Activated CD4-positive, alpha-beta T cell treated with anti-CD3 and anti-CD28 coated beads, Interleukin-2, amount 50 U/mL, for 4 hours (primary cell): ENCODE data around the gene ADORA3.
A peak's percentile ranks its signal among the peaks of the same experiment; 100 is the strongest.

Experiments
- DNase-seq, 2 experiments: peaks; one replicate each; pipeline ENCODE4 v3.0.0-alpha.2; 2020

The ADORA3 gene

DNA sequence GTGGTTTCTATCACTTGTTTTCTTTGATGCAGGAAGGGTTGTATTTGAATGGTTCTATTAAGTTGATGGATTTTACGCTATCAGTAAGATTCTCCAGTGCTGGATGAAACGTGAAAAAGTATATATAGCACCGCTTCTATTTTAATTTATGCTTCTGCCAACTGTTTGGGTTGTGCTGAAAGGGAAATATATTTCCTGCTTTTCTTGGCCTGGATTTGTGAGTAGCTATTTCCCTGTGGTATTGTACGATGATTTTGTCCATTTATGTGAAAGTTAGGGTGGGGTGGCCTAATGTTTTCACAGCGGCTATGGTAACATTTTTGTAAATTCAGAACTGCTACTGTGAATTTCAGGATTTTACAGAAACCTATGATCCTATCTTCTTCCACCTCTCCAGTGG lies 29.3 kb downstream of the ADORA3 start:
- no peak for DNase-seq

DNA sequence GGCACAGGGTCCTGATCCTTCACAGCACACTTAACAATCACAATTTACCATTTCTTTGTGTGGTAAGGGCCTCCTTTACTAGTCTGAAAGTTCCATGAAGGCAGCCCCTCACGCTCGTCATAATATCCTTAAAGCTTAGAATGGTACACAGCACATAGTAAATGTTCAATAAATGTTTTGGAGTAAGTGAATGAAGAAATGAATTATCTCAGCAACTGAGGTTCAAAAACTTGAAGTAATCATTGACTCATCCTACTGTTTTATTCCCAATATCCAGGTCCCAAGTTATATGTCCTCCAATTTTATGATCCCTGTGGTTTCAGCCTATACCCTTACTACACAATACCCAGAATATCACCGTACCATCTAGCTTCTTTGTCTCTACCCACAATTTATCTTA lies 31.9 kb downstream of the ADORA3 start:
- no peak for DNase-seq

- DNase-seq, result peak; percentile 49 to 54
These were observed 32.4 kb downstream of the ADORA3 start for GRCh38 chr1:111471012-111471411.

DNA sequence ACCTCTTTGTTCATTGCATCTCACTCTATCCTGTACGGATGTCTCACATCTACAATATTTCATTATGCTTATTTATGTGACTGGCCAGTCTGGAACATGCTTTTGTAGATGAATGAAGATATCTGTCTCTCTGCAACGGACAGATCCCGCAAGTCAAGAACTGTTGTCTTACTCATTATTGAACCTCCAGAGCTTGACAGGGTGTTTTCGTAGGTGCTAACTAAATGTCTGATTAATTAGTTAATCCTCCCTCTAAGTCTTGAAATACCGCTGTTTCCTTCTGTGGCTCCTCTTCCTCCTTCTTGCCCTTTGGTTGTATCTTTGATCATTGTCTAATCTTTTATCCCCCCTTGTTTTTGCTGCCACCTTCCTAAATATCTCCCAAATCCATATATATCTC lies 32.8 kb downstream of the ADORA3 start:
- no peak for DNase-seq

GRCh38 chr1:111469539-111469938 lies 33.9 kb downstream of the ADORA3 start:
- DNase-seq, result no peak

- DNase-seq, result no peak
These were observed 34.7 kb downstream of the ADORA3 start for GRCh38 chr1:111468717-111469100.

GRCh38 chr1:111467865-111468716 lies 35.3 kb downstream of the ADORA3 start:
- DNase-seq, result no peak

- no peak for DNase-seq
These were observed 37.0 kb downstream of the ADORA3 start for GRCh38 chr1:111466480-111466879.

- no peak for DNase-seq
These were observed 37.7 kb downstream of the ADORA3 start for GRCh38 chr1:111465754-111466153.

DNA sequence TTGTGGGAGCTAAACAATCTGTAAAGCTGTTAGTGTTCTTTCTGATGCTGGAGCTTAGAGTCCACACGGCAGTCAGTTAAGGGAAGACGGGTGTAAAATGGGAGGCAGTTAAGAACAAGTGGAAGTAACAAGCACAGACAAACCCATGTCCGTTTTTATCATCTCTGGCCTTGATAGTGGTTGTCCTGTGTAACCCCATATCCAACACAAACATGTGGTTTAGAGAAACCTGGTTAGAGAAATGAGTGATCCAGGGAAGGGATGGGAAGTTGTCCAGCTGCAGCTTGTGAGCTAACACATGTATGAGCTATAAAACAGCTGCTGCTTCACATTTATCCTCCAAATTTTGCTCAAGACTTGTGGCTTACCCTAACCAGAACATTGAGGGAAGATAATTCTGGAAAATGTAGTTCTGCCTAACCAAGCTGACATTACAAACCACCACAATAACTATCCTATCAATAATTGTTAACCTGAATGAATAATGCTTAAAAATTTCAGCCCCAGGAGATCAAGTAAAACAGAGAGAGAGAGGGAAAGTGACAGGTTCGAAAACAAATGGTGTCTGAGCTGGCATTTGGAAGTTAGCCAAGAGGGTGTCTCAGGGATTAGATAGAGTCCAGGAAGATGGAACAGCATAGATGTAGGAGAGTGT lies 40.3 kb downstream of the ADORA3 start:
- no peak for DNase-seq

- DNase-seq, result no peak
These were observed 40.9 kb downstream of the ADORA3 start for GRCh38 chr1:111462370-111463028.

- DNase-seq, result no peak
These were observed 41.7 kb downstream of the ADORA3 start for GRCh38 chr1:111461765-111462164.

GRCh38 chr1:111455642-111456031 lies 47.8 kb downstream of the ADORA3 start:
- no peak for DNase-seq

GRCh38 chr1:111454859-111455641 lies 48.4 kb downstream of the ADORA3 start:
- DNase-seq, result no peak

- no peak for DNase-seq
These were observed 49.7 kb downstream of the ADORA3 start for GRCh38 chr1:111453706-111454105.

GRCh38 chr1:111452581-111452980 lies 50.9 kb downstream of the ADORA3 start:
- DNase-seq, result no peak

- DNase-seq, result no peak
These were observed 53.2 kb downstream of the ADORA3 start for GRCh38 chr1:111450185-111450584.

DNA sequence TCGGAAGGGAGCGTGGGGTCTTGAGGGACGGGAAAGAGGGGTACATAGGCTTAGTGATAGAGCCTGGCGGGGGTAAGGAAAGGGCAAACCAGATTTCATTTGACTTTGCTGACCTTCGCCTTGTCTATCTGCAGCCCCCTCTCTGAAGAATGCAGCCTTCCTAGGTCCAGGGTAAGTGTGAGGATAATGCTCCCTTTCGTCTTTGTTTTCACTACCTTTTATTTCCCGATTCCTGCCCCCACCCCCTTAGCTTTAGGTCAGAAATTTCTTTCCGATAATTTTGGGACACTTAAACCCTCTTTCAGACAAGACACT lies 53.8 kb downstream of the ADORA3 start:
- no peak for DNase-seq
